OCI-M2 (cell line): ENCODE data around the gene NIPBL.
"Not testable (repeated sequence)": the region's sequence is repeated elsewhere in the genome, so short reads cannot be mapped to it uniquely, and the experiment has no call there.

Experiments used
- DNase-seq: peaks from one replicate; lab custom pipeline; 2025; ENCODE audit not compliant: unreplicated experiment; lab: John Stamatoyannopoulos, UW

NIPBL gene

GRCh38 chr5:37086026-37086425 is 209.5 kb downstream of the NIPBL start:
- not testable (repeated sequence) for DNase-seq

GRCh38 chr5:37086466-37087173 is 210.1 kb downstream of the NIPBL start:
- DNase-seq, result no peak

GRCh38 chr5:37088009-37088408 is 211.4 kb downstream of the NIPBL start:
- DNase-seq, result no peak

- no peak for DNase-seq
These were observed 213.7 kb downstream of the NIPBL start for GRCh38 chr5:37090123-37090726.

- no peak for DNase-seq
These were observed 214.2 kb downstream of the NIPBL start for GRCh38 chr5:37090781-37091180.

- DNase-seq, result not testable (repeated sequence)
These were observed 217.2 kb downstream of the NIPBL start for GRCh38 chr5:37093795-37094194.

- DNase-seq, result not testable (repeated sequence)
These were observed 222.7 kb downstream of the NIPBL start for GRCh38 chr5:37099267-37099666.

GRCh38 chr5:37103302-37103701 is 226.7 kb downstream of the NIPBL start:
- no peak for DNase-seq

GRCh38 chr5:37109338-37109737 is 232.8 kb downstream of the NIPBL start:
- no peak for DNase-seq

- DNase-seq, result no peak
These were observed 233.6 kb downstream of the NIPBL start for GRCh38 chr5:37110135-37110534.

- no peak for DNase-seq
These were observed 235.1 kb downstream of the NIPBL start for GRCh38 chr5:37111426-37112382.

GRCh38 chr5:37112383-37112991 is 235.9 kb downstream of the NIPBL start:
- no peak for DNase-seq
